Activated CD8-positive, alpha-beta memory T cell treated with anti-CD3 and anti-CD28 coated beads, Interleukin-2, amount 50 U/mL, for 1 hour (primary cell): ENCODE results near the gene NR1D1.

Experiments
- DNase-seq: peaks from one replicate; pipeline ENCODE4 v3.0.0-alpha.2; 2020; ENCODE audit errors: extremely low read depth

NR1D1 gene

DNA sequence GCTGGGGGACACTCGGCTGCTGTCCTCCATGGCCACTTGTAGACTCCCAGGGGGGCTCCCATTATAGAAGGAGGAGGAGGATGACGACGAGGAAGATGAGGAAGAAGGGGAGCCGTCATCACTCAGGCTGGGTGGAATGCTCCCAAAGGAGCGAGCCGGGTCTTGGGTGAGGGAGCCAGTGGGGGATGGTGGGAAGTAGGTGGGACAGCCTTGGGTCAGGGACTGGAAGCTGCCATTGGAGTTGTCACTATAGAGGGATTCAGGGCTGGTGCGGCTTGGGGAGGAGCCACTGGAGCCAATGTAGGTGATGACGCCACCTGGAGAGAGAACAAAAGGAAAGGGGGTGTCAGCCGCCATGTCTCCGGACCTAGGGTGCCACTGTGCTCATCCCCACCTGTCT is 3.3 kb downstream of the NR1D1 start:
- no peak for DNase-seq

DNA sequence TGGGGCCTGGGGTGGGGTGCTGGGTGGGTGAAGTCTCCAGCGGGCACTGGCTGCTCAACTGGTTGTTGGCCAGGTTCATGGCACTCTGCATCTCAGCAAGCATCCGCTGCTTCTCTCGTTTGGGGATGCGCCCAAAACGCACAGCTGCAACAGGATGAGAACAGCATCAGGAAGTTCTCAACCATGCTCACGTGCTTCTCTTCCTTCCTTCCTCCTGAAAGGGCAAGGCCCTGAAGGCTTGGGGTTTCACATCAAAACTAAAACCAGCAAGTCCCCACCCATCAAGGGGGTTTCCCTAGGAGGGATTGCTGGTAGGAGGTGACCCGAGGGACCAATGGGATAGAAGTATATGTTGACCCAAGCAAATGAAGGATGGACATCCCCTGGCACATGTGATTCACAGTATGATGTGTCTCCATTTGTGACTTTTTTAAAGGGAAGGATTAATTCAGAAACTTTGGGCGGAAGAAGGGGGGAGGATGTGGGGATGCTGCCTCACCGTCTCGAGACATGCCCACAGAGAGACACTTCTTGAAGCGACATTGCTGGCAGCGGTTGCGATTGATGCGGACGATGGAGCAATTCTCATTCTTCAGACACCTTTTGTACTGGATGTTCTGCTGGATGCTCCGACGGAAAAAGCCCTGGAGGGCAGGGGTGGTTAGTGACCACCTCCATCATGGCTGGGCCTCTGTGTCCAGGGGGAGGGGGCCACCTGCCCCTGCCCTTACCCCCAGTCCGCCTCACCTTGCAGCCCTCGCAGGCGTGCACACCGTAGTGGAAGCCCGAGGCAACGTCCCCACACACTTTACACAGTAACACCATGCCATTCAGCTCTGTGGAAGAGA is 4.2 kb downstream of the NR1D1 start:
- peak; percentile 74 for DNase-seq

DNA sequence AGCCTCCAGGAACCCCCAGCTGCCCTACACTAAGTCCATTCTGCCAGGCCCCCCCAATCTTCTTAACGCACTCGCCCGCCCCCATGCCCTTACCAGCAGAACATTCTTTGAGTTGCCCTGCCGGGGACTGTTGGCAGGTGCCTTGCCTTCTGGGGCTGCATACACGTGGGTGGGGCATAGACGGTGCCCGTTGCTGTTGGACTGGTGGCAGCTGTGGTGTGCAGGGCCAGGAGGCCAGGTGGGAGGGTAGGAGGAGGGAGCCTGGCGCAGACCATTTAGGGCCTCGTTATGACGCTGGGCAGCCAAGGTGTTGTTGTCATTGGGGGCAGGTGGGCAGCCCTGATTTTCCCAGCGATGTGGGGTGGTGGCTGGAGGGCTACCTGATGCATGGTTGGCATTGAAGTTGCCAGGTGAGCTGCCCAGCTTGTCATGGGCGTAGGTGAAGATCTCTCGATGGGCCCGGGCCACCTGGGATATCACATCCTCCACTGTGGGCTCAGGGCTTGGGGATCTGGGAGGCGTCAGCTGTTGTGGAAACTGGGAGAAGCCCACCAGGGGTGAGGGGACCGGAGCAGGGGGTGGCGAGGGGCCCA is 4.9 kb downstream of the NR1D1 start:
- DNase-seq, result no peak

DNA sequence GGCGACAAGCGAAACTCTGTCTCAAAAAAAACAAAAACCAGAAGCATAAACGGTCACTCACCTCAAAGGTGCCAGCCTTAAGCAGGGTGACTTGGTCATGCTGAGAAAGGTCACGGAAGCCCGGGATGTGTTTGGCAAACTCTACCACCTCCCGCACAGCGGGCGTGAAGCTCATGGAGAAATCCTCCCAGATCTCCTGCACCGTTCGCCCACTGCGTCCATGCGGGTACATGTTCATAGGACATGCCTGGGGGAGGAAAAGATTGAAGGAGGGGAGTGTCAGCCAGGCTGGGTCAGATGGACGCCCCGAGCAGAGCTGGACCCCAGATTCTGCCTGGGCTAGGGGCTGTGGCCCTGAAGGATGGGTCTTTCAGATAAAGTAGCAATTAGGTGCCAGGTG is 5.5 kb downstream of the NR1D1 start:
- DNase-seq, result no peak

DNA sequence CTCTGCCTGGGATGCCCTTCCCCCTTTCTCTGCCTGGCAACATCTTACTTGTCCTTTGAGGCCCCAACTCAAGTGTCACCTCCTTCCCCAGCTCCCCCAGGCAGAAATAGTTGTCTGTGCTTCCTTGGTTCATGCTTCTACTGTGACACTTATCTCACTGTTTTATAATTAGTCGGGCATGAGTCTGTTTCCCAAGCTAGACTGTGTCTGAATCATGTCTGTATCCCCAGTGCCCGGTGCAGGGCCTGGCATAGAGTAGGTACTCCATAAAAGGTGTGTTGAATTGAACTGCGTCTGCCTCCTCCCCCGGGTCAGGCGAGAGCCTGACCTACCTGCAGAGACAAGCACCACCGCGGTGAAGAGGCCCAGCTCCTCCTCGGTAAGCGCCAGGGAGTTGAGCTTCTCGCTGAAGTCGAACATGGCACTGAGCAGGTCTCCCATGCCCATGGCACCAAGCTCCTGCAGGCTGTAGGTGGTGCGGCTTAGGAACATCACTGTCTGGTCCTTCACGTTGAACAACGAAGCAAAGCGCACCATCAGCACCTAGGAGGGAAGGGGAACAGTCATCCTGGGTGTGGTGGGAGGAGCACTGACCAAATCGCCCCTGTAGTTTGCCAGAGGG is 6.7 kb downstream of the NR1D1 start:
- DNase-seq, result no peak

DNA sequence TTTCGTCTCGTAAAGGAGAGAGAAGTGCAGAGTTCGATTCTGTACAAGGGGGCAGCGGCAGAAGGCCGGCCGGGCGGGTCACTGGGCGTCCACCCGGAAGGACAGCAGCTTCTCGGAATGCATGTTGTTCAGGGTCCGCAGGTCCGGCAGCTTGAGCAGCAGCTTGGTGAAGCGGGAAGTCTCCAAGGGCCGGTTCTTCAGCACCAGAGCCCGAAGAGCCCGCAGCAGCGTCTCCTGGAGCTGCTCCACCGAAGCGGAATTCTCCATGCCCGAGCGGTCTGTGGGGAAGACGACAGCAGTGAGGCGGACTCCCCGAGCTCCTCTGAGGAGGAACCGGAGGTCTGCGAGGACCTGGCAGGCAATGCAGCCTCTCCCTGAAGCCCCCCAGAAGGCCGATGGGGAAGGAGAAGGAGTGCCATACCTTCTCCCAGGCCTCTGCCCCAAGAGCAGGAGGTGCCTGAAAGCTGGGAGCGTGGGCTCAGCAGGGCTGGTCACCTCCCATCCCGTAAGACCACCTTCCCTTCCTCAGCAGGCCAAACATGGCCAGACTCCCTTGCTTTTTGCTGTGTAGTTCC is 7.3 kb downstream of the NR1D1 start:
- no peak for DNase-seq

DNA sequence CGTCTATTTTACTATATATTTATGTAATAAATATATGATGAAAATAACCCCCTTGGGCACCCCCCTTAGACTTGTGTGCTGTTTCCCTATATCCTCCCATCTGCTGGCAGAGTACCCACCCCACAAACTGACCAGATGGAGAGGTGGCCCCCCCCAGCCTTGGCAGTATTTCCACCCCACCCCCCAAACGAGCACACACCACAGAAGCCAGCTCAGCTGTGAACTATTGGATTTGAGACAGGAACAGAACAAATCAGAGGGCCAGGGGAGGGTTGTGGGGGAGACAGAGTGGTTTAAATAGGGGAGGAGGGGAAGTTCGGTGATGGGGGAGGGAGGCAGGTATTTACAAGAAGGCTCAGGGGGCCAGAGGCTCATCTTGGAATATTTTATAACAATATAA is 7.8 kb downstream of the NR1D1 start:
- DNase-seq, result no peak

DNA sequence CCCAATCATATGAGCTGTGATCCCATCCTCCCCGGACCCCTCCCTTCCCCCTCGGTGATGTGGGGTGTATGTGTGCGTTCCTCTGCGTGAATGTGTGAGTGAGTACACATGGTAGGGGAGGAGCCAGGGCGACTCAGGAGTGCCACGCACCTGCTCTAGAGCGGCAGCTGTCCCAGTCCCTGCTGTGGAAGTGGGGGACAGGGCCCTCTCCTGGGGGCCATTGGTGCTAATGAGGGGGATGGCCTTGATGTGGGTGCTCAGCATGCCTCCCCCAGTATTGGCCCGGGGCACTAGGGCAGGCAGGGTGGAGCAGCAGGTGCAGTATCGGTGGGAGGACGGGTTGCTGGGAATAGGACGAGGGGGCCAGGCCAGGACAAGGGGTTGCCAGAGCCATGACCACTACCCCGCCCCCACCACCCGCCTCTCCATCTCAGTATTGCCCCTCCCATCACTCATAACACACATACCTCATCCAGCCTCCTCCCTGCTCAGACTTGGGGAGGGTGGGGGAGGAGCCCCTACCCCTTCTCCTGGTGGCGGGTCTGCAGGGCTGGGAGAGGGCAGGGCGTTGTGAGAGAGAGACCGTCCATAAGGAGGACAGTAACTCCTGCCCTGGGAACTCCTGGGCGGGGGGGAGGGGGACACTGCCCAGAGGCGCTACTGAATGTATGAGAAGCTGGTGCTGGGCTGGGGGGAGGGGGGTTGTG is 8.5 kb downstream of the NR1D1 start:
- DNase-seq, result no peak

DNA sequence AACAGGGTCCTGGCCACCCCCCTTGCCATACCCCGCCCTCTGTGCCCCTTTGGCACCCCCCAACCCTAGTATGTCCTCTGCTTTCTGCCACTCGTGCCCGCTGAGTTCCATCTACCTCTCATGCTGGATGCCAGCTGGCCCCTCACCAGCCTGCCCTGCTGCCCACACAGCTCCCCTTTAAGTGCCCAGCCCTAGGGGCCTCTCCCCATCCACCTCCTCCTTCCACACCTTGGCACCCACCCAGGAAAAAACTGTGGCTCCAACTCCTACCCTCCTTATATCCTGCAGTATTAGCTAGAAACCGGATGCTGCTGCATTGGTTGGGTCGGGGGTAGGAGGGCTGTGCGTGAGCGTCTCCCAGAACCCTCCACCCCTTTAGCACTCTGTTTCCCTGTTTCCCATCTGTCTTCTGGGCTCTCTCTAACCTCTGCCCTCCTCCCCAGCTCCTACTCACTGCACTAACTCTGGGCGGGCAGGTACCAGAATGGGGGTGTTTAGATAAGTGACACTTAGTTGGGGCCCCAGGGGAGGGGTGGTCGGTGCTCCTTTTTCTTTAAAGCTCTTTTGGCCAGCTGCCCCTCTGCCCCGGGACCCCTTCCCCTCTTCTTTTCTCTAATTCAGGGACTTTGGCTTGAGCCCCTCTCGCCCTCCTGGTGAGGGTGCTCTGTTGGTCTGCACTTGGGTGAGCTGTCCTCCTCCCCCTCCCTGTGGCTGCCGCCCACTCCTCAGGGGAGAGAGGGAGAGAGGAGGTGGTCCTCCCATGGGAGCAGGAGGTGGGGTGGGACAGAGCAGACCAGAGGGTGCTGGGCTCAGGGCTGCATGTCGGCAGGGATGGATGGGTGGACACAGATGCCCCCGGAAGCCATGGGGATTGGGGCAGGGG is 9.9 kb downstream of the NR1D1 start:
- no peak for DNase-seq

DNA sequence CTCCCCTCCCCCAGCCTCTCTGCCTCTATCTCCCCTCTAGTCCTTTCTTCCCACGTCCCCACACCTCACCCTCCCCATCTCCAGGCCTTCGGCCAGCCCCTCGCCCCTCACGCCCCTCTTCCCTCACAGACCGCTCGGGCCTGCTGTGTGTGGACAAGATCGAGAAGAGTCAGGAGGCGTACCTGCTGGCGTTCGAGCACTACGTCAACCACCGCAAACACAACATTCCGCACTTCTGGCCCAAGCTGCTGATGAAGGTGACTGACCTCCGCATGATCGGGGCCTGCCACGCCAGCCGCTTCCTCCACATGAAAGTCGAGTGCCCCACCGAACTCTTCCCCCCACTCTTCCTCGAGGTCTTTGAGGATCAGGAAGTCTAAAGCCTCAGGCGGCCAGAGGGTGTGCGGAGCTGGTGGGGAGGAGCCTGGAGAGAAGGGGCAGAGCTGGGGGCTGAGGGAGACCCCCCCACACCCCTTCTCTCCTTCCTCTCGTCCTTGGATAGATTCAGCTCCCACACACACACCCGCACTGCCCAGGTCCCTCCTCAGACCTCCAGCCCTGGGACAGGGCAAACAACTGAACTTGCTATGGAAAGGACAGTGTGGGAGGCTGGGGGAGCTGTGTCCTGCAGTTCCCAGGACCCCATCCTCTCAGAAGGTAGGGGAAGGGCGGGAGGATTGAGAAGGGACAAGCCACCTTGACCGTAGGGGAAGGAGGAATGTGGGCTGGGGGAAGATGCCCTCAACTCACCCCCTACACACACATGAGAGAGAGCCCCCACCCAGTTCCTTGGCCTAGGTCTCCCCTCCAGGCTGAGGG is 11.1 kb downstream of the NR1D1 start:
- DNase-seq, result no peak

DNA sequence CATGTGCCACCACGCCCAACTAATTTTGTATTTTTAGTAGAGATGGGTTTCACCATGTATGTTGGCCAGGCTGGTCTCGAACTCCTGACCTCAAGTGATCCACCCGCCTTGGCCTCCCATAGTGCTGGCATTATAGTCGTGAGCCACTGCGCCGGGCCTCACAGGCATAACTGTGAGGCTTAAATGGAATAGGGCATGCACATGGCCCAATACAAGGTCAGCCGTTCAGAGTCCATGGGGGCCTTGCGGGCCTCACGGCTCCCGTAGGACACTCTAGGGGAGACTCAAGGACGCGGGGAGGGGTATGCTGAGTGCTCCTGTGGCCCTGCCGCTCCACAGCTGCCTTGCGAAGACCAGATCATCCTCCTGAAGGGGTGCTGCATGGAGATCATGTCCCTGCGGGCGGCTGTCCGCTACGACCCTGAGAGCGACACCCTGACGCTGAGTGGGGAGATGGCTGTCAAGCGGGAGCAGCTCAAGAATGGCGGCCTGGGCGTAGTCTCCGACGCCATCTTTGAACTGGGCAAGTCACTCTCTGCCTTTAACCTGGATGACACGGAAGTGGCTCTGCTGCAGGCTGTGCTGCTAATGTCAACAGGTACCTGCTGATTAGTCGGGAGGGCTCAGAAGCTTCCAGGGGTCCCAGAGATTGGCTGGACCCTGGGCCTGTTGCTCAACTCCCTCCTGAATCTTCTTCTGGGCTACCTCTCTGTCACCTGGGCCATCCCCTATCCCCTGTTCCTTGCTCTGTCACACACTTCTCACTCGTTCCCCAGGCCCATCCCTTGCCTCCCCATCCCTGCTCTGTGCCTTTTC is 12.3 kb downstream of the NR1D1 start:
- no peak for DNase-seq

DNA sequence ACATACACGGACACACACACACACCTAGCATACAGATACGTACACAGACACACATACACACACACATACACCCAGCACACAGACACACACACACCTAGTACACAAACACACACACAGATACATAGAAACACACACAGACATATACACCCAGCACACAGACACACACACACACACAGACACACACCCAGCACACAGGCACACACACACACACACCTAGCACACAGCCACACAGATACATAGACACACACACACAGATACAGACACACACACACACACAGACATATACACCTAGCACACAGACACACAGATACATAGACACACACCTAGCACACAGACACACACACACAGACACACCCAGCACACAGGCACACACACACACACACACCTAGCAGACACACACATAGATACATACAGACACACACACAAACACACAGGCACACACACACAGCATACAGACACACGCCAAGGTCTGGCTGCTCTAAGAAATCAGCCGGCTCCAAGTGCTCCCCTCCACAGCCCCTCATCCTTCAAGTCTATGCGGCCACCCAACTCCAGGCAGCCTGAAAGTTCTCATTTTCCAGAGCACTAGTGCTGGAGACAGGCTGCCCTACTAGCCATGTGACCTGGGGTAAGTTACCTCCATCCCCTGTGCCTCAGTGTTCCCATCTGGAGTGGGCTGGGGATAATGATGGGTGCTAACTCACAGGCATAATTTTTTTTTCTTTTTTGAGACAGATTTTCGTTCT is 13.2 kb downstream of the NR1D1 start:
- no peak for DNase-seq

DNA sequence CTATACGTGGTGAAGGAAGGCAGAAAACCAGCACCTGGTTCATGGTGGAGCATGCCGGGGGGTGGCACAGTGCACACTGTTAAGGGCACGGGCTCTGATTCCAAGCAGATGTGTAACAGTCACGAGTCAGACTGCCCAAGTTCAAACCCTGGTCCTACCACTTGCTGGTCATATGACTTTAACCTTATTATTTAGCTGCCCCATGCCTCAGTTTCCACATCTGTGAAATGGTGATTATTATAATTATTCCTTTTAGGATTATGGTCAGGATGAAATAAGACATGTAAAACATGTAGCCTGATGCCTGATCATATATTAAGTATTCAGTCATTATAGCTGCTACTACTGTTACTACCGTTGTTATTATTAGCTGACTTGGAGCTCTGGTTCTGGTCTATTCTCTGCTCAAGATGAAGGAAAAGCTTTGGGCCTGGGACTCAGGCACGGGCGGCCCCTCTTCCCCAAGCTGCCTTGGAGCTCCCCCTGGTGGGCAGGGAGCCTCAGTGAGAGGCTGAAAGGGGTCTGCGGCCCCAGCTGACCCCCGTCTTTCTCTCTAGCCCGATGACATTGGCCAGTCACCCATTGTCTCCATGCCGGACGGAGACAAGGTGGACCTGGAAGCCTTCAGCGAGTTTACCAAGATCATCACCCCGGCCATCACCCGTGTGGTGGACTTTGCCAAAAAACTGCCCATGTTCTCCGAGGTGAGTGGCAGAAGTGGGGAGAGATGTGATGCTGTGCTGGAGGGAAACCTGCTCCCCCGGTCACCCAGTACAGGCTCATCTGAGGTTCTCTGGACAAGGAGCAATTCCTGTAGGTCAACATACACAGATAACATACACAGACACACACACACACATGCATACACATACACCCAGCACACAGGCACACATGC is 14.0 kb downstream of the NR1D1 start:
- no peak for DNase-seq

DNA sequence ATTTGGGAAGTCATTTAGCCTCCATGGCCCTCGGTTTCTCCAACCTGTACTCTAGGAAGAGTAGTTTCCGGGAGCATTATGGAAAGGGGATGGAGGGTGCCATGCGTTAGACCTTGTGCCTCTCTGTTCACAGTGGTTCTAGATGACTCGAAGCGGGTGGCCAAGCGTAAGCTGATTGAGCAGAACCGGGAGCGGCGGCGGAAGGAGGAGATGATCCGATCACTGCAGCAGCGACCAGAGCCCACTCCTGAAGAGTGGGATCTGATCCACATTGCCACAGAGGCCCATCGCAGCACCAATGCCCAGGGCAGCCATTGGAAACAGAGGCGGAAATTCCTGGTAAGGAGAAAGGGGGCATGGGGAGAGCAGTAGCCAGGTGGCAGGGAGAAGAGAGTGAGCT is 15.9 kb downstream of the NR1D1 start:
- no peak for DNase-seq

DNA sequence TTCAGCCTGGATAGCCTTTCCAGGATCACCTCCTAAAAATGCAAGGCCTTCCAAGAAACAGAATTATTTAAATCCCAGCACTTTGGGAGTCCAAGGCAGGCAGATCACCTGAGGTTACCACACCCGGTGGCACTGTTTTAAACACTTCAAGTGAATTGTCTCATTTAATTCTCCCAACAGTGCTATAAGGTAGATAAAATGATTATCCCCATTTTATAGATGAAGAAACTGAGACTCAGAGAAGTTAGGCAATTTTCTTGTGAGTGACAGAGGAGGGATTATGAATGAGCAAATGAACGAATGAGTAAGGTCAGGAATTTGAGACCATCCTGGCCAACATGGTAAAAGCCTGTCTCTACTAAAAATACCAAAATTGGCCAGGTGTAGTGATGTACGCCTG is 20.8 kb downstream of the NR1D1 start:
- DNase-seq, result no peak

DNA sequence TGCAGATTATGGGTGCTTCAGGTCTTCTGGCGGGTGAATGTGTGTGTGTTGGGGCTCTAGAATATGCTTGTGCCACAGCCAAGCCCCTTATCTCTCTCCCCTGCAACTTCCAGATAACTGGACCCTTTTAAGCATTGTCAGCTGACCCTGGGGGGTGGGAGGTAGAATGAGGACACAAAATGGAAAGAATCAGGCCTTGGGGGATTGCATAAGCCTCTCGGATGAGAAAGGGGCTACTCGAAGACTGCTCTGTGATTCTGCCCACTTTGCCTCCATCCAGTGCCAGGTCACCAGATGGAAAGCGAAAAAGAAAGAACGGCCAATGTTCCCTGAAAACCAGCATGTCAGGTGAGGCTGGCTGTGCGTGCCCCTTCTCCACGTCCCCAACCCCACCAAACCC is 23.8 kb downstream of the NR1D1 start:
- no peak for DNase-seq

DNA sequence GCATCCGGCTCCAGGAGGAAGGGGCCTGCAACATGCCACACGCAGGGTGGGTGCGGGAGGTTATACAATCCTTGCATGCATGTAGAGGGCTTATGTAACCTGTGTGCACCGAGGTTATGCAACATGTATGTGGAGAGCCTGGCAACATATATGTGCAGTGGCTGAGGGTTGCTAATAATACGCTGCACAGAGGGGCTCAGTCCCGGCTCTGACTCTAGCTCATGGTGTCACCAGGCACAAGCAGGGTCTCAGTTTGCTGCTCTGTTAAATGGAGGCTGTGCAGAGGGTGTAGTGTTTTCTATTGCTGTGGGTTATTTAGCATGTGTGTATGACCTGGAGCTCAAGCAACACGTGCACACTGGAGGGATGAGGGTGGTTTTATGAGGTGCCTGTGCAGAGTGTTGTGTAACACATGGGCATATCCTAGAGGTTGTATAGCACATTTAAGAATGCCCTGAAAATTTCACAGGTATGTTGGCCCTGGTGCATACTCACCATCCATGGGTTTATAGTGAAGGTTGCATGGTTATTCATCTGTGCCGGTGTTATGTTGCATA is 24.4 kb downstream of the NR1D1 start:
- DNase-seq, result no peak
